Loucy (cell line): ENCODE results near the gene PNCK.
"Not testable (repeated sequence)": the region's sequence is repeated elsewhere in the genome, so short reads cannot be mapped to it uniquely, and the experiment has no call there.

ENCODE experiments used
- H2AFZ ChIP-seq: fragments of 200-600 bp; sonication (generic); 2 replicates; pipeline ENCODE4 v1.6.0; 2016; ENCODE audit warnings: antibody characterized with exemption, mild to moderate bottlenecking, low read length, moderate library complexity
- H3F3A ChIP-seq: fragments of 200-600 bp; 2 replicates; pipeline ENCODE4 v1.6.0; 2016; ENCODE audit warnings: antibody characterized with exemption, low read depth, mild to moderate bottlenecking
- H3K27me3 ChIP-seq: fragments of 200-600 bp; sonication (generic); 2 replicates; pipeline ENCODE4 v1.6.1; 2014; ENCODE audit warnings: low read length, mild to moderate bottlenecking; ENCODE audit not compliant: insufficient read depth, poor library complexity, severe bottlenecking
- H3K36me3 ChIP-seq: fragments of 200-600 bp; sonication (generic); 2 replicates; pipeline ENCODE4 v1.6.1; 2016; ENCODE audit warnings: low read length; ENCODE audit not compliant: insufficient read depth
- H3K4me1 ChIP-seq: fragments of 200-600 bp; sonication (generic); 2 replicates; pipeline ENCODE4 v1.5.1; 2014; ENCODE audit warnings: low read length, mild to moderate bottlenecking; ENCODE audit not compliant: insufficient read depth, poor library complexity, severe bottlenecking
- H3K4me2 ChIP-seq: fragments of 200-600 bp; sonication (generic); 2 replicates; pipeline ENCODE4 v1.6.0; 2014; ENCODE audit warnings: antibody characterized with exemption, low read length, low read depth, mild to moderate bottlenecking; ENCODE audit not compliant: poor library complexity, severe bottlenecking
- H3K4me3 ChIP-seq: fragments of 200-600 bp; sonication (generic); 2 replicates; pipeline ENCODE4 v1.5.1; 2014; ENCODE audit warnings: low read length, mild to moderate bottlenecking, mixed read lengths; ENCODE audit not compliant: poor library complexity, severe bottlenecking
- H3K79me2 ChIP-seq: fragments of 200-600 bp; sonication (generic); 2 replicates; pipeline ENCODE4 v1.6.1; 2014; ENCODE audit warnings: low read length; ENCODE audit not compliant: insufficient read depth
- H3K9ac ChIP-seq: fragments of 200-600 bp; sonication (generic); 2 replicates; pipeline ENCODE4 v1.6.0; 2014; ENCODE audit warnings: mild to moderate bottlenecking, low read depth, low read length, moderate library complexity; ENCODE audit not compliant: poor library complexity, severe bottlenecking
- H3K9me2 ChIP-seq: fragments of 200-600 bp; sonication (generic); replicated peaks from 2 replicates; pipeline ENCODE4 v1.6.1; 2016; ENCODE audit warnings: low read depth, low read length, mixed read lengths
- H3K9me3 ChIP-seq: fragments of 200-600 bp; sonication (generic); 2 replicates; pipeline ENCODE4 v1.6.1; 2014; ENCODE audit warnings: mild to moderate bottlenecking, antibody characterized with exemption, low read length, low read depth; ENCODE audit not compliant: insufficient read depth
- H4K20me1 ChIP-seq: fragments of 200-600 bp; sonication (generic); 2 replicates; pipeline ENCODE4 v1.6.0; 2014; ENCODE audit warnings: antibody characterized with exemption, low read length, mild to moderate bottlenecking; ENCODE audit not compliant: insufficient read depth, poor library complexity, severe bottlenecking
- EZH2phosphoT487 ChIP-seq: fragments of 200-600 bp; IDR thresholded peaks from 2 replicates; pipeline ENCODE4 v1.6.1; 2018; ENCODE audit warnings: antibody characterized with exemption, mild to moderate bottlenecking, moderate library complexity, borderline replicate concordance
- TF ChIP-seq, protein P1 (sequence below): fragments of 200-600 bp; sonication (generic); conservative IDR thresholded peaks from 2 replicates; pipeline ENCODE4 v1.5.1; 2014; ENCODE audit warnings: mild to moderate bottlenecking, antibody characterized with exemption, low read length

Gene PNCK

DNA sequence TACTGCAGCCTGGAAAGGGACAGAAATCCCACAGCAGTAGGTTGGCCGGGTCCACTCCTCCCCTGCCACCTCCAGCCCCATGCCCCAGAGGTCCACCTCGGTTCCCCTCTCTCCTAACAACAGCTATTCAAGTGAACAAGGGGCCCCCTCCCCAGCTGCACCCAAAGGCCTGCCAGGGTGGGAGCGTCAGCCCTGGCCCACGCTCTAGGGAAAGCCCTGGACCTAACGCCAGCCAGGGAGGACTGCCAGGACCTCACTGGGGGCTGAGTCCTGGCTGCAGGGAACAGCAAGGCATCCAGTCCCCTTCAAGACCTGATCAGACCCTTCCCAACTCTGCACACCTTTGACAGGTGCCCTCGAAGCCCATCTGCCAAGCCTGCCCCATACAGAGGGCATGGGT, 27.4 kb upstream of the PNCK start:
- Histone ChIP-seq H3K4me2 (no peak overlapping the region), H3K9ac (no peak overlapping the region), H3K4me1 (no peaks in the 10 kb centered on the region), H4K20me1 (no peaks in the 10 kb centered on the region), H2AFZ (no peak overlapping the region), H3K36me3 (peaks cover 22% of the 10 kb centered on the region; the same call in 1 of the 2 replicates), H3K27me3 (no peaks in the 10 kb centered on the region), H3K9me2 (no peaks in the 10 kb centered on the region), H3K4me3 (no peak overlapping the region), H3F3A (no peaks in the 10 kb centered on the region), H3K9me3 (no peaks in the 10 kb centered on the region), H3K79me2 (no peaks in the 10 kb centered on the region)
- TF ChIP-seq EZH2phosphoT487: no peak
- TF ChIP-seq, protein P1, sequence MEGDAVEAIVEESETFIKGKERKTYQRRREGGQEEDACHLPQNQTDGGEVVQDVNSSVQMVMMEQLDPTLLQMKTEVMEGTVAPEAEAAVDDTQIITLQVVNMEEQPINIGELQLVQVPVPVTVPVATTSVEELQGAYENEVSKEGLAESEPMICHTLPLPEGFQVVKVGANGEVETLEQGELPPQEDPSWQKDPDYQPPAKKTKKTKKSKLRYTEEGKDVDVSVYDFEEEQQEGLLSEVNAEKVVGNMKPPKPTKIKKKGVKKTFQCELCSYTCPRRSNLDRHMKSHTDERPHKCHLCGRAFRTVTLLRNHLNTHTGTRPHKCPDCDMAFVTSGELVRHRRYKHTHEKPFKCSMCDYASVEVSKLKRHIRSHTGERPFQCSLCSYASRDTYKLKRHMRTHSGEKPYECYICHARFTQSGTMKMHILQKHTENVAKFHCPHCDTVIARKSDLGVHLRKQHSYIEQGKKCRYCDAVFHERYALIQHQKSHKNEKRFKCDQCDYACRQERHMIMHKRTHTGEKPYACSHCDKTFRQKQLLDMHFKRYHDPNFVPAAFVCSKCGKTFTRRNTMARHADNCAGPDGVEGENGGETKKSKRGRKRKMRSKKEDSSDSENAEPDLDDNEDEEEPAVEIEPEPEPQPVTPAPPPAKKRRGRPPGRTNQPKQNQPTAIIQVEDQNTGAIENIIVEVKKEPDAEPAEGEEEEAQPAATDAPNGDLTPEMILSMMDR: no peak

DNA sequence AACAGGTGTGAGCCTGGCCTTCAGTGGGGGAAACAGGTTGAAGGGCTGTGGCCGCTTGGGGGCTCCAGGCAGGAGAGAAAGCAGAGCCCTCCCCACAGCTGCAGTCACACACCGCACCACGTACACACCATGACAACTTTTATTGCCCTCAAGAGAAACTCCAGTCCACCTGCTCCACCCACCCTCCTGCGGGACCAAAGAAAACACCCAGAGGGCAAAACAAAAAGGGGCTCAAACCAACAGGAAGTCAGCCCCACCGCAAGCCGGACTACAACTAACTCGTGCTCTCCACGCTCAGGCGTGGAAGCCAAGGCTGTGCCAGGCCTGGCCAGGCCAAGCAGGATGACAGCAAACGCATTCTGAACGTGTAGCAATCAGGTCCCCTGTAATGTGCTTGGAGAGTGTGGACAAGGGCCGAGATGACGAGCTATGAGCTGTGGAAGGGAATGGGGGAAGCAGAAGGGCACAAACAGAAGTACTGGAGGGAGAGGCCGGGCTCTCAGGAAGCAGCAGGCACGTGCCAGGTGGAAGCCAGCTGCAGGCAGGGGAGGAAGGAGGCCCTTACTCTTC, 26.8 kb upstream of the PNCK start:
- Histone ChIP-seq H3K36me3 (peaks cover 22% of the 10 kb centered on the region; the same call in 1 of the 2 replicates), H3K4me1 (no peaks in the 10 kb centered on the region), H3K79me2 (no peaks in the 10 kb centered on the region), H3K9me3 (no peaks in the 10 kb centered on the region), H2AFZ (no peak overlapping the region), H3K27me3 (no peaks in the 10 kb centered on the region), H3K9me2 (no peaks in the 10 kb centered on the region), H3K4me2 (no peak overlapping the region), H3K9ac (no peak overlapping the region), H4K20me1 (no peaks in the 10 kb centered on the region), H3K4me3 (no peak overlapping the region), H3F3A (no peaks in the 10 kb centered on the region)
- TF ChIP-seq EZH2phosphoT487: no peak
- TF ChIP-seq, protein P1: no peak

DNA sequence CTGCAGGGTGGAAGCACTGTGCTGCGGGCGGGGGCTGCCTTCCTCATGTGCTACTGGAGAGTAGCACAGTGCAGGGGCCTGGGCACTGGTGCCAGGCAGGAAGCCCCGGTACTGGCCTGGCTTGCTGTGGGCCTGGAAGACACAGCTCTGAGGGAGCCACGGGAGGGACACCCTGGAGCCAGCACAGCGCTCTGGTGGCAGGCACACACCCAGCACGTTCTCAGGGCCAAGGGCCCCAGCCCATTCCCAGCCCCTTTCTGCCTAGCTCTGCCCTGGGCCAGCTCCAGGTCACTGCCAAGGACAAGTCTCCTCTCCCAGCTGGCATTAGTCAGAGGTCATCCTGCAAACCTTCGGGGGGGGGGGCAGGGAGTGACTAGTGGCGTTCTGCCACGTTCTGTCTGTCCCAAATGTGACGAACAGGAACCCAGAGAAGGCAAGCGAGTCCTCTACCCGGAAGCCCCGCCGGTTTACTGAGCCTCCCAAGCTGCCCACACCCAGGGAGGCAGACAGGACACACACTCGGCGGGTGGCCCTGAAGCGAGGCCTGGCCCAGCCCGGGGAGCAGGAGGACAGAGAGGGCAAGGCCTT, 26.3 kb upstream of the PNCK start:
- H3K79me2 ChIP-seq, H3K9me3 ChIP-seq, H3K9ac ChIP-seq, H3K4me3 ChIP-seq, H2AFZ ChIP-seq, H4K20me1 ChIP-seq, H3K27me3 ChIP-seq, H3K9me2 ChIP-seq, H3F3A ChIP-seq, H3K4me1 ChIP-seq, H3K4me2 ChIP-seq: not testable (repeated sequence)
- peaks cover 22% of the 10 kb centered on the region; the same call in 1 of the 2 replicates for H3K36me3 ChIP-seq

DNA sequence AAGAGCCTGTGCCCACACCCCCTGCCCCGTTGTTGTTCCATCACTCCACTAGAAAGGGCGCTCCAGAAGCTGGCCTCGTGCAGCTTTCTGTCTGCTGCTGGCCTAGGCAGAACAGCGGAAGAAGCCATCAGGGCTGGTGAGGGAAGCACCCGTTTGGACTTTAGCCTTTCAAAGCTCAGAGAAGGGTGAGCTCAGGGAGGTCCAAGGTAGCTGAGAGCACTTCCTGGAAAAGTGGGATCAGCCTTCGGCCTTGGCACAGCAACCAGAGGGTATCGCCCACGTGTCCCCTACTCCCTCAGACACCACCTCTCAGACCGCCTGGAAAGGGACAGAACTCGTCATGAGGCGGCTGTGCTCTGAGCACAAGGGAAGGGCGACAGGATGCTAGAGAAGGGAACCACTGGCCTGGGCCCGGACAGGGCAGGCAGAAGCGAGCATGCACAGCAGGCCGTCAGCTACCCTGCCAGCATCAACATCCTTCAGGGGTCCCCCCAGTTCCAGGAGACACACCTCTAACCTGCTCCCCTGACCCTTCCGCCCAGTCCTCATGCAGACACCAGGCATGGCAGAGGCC, 25.7 kb upstream of the PNCK start:
- H3K36me3 ChIP-seq: peaks cover 22% of the 10 kb centered on the region; the same call in 1 of the 2 replicates
- H3K9ac ChIP-seq, H3K79me2 ChIP-seq, H3K9me2 ChIP-seq, H3K4me2 ChIP-seq, H3F3A ChIP-seq, H3K4me1 ChIP-seq, H4K20me1 ChIP-seq, H2AFZ ChIP-seq, H3K9me3 ChIP-seq, H3K4me3 ChIP-seq, H3K27me3 ChIP-seq: not testable (repeated sequence)
